ENCODE data around the gene FOXM1. TPM values are rescaled to one million over a fixed set of nuclear protein-coding genes. Genes with fewer than 3 reads are reported as not detected.
"Not testable (repeated sequence)": the region's sequence is repeated elsewhere in the genome, so short reads cannot be mapped to it uniquely, and the experiment has no call there.

FOXM1 gene
- total RNA-seq, 2 experiments from 2014 or later: 80.5 to 86.5 TPM

DNA sequence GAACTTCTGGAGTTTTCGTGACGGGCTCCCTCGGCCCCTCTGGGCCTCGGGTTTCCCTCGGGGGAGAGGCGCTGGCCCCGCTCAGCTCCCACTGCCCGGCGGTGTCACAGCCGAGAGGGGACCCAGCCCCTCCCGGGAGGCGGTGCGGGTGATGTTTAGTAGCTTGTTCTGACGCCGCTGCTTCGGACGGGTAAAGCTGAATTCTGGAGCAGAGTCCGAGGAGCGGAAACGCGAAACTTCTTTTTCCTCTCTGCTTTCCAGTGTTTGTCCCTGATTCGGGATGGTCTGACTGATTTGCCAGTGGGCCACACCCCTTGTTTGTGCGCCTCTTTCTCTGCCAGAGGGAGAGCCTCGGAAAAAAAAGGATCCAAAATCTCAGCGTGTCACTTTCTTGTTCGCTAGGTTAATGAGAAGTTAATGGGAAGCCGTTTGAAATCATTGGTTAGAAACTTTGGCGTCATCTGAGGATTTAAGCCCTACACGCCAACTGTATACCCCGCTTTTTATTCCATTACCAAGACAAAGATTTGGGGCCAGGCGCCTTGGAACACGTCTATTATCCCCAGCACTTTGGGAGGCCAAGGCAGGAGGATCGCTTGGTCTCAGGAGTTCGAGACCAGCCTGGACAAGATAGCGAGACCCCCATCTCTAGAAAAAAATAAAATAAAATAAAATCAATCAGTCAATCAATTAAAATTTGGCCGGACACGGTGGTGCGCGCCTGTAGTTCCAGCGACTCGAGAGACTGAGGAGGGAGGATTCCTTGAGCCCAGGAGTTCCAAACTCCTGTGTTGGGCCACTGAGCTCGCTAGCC is 14.5 kb upstream of the FOXM1 start:
- Mint-ChIP-seq H3K4me3 (peak overlapping the region; percentile 89), H3K9me3 (no peaks in the 10 kb centered on the region), H3K4me1 (peaks cover 33% of the 10 kb centered on the region), H3K27ac (peak overlapping the region; percentile 29), H3K27me3 (no peaks in the 10 kb centered on the region), H3K36me3 (peaks cover 9% of the 10 kb centered on the region)
- no peak for DNase-seq

DNA sequence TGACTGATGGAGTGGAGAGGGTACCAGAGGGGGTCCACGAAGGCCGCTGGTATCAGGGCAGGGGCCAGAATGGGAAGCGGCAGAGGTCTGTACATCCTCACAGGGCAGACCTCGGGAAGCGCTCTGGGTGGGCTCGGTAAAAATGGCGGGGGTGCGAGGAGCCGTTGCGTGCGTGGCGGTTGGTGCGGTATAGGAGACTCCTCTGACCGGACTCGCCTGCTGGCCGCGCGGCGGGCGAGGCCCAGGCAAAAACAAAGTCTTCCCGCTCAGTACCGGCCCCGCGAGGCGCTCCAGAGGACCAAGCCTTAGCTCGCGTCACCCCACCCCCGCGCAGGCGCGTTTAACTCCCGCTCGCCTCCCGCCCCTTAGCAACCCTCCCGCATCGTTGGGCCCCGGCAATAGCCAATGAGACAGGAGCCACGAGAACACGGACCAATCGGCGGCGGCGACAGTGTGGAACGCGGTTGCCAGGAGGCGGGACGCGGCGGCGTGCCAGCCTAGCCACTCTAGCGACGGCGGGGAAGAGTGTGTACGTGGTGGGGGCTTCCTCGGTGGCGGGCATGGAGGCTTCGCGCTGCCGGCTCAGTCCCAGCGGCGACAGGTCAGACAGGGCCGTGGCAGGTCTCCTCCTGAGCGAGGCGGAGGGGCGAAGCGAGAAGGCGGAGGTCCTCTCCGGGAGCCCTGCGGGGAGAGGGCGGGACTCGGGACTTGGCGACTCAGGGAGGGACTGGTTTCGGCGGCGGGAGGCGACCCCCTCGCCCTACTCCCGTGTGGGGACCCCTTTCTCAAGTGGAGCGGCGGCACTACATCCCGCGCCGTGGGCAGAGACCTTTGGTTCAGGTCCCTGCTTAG is 13.6 kb upstream of the FOXM1 start, which contains the start of gene TULP3:
TSS of gene TULP3 (plus strand) at position 504 of the 852 bp plus-strand sequence. CDS start at position 561, 57 bp downstream.
- peaks cover 33% of the 10 kb centered on the region for H3K4me1 Mint-ChIP-seq
- H3K27ac Mint-ChIP-seq: peak within 1 kb of the TSS; percentile 84
- H3K4me3 Mint-ChIP-seq: peak within 1 kb of the TSS; percentile 89
- H3K36me3 Mint-ChIP-seq: peaks cover 15% of the 10 kb centered on the region
- no peaks in the 10 kb centered on the region for H3K27me3 Mint-ChIP-seq
- peak; percentile 97 for DNase-seq
- H3K9me3 Mint-ChIP-seq: no peaks in the 10 kb centered on the region

DNA sequence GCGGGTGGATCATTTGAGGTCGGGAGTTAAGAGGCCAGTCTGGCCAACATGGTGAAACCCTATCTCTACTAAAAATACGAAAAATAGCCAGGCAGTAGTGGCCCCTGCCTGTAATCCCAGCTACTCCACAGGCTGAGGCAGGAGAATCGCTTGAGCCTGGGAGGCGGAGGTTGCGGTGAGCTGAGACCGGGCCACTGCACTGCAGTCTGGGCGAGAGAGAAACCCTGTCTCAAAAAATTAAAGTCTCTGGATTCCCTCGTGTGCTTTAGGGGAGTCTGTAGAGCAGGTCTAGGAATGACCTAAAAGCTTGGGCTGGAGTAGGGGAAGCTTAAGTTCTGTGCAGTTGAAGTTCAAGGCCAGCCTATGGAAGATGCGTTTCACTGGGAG is 13.0 kb upstream of the FOXM1 start:
- H3K27me3 Mint-ChIP-seq: no peaks in the 10 kb centered on the region
- peaks cover 28% of the 10 kb centered on the region for H3K4me1 Mint-ChIP-seq
- peak overlapping the region; percentile 84 for H3K27ac Mint-ChIP-seq
- no peaks in the 10 kb centered on the region for H3K9me3 Mint-ChIP-seq
- peak overlapping the region; percentile 89 for H3K4me3 Mint-ChIP-seq
- DNase-seq: no peak
- peaks cover 18% of the 10 kb centered on the region for H3K36me3 Mint-ChIP-seq

DNA sequence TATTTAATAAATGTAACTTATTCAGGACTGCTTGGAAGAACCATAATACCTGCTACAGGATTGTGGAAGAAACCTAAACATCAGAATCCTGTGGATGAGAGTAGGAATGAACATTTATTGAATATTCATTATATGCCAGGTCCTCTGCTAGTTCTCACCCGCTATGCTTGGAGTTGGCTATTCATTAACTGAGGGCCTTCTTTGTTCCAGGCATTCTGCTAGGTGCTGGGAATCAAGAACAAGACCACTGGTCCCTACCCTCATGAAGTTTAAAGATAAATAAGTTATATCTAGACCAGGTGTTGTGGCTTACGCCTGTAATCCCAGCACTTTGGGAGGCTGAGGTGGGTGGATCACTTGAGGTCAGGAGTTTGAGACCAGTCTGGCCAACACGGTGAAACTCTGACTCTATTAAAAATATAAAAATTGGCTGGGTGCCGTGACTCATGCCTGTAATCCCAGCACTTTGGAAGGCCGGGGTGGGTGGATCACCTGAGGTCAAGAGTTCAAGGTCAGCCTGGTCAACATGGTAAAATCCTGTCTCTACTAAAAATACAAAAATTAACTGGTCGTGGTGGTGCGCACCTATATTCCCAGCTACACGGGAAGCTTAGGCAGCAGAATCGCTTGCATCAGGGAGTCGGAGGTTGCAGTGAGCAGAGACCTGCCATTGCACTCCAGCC is 9.9 kb upstream of the FOXM1 start:
- peaks cover 26% of the 10 kb centered on the region for H3K4me1 Mint-ChIP-seq
- no peaks in the 10 kb centered on the region for H3K27me3 Mint-ChIP-seq
- H3K36me3 Mint-ChIP-seq: peaks cover 23% of the 10 kb centered on the region
- no peaks in the 10 kb centered on the region for H3K9me3 Mint-ChIP-seq
- H3K4me3 Mint-ChIP-seq: no peak overlapping the region
- DNase-seq: no peak
- no peak overlapping the region for H3K27ac Mint-ChIP-seq

DNA sequence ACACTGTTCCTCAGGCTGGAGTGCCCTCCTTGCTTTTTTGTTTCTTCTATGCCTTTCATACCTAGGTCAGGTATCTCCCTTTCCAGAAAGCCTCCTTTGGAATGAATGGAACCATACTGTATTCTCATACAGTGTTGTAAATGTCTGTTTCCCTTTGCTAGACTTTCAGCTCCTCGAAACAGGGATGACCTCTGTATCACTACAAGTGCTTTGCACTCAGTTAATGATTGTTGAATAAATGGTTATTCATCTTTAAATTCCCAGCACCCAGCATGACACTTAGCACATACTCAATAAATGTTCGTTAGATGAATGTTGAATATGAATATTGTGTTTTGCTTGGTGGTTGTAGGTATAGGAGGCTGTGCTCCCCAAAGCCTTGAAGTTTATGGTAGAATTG is 7.8 kb upstream of the FOXM1 start:
- Mint-ChIP-seq H3K4me1 (peaks cover 15% of the 10 kb centered on the region), H3K4me3 (no peak overlapping the region), H3K9me3 (no peaks in the 10 kb centered on the region), H3K36me3 (peaks cover 26% of the 10 kb centered on the region), H3K27me3 (no peaks in the 10 kb centered on the region), H3K27ac (no peak overlapping the region)
- no peak for DNase-seq

DNA sequence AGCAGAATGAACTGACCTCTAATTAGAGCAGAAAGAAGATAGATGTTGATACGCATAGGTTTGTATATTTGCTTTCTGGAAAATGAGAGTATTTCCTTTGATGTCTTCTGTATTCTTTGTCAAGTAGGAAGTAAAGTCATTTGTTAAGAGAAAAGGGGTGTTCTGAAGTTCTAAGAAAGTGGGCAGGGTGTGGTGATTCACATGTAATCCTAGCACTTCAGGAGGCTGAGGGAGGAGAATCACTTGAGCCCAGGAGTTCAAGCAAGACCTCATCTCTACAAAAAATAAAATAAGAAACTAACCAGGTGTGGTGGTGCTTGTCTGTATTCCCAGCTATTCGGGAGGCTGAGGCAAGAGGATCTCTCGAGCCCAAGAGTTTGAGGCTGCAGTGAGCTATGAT is 2.9 kb upstream of the FOXM1 start:
- H3K27ac Mint-ChIP-seq: no peak overlapping the region
- no peaks in the 10 kb centered on the region for H3K9me3 Mint-ChIP-seq
- DNase-seq: no peak
- H3K4me1 Mint-ChIP-seq: peaks cover 30% of the 10 kb centered on the region
- no peak overlapping the region for H3K4me3 Mint-ChIP-seq
- H3K36me3 Mint-ChIP-seq: peaks cover 25% of the 10 kb centered on the region
- no peaks in the 10 kb centered on the region for H3K27me3 Mint-ChIP-seq

DNA sequence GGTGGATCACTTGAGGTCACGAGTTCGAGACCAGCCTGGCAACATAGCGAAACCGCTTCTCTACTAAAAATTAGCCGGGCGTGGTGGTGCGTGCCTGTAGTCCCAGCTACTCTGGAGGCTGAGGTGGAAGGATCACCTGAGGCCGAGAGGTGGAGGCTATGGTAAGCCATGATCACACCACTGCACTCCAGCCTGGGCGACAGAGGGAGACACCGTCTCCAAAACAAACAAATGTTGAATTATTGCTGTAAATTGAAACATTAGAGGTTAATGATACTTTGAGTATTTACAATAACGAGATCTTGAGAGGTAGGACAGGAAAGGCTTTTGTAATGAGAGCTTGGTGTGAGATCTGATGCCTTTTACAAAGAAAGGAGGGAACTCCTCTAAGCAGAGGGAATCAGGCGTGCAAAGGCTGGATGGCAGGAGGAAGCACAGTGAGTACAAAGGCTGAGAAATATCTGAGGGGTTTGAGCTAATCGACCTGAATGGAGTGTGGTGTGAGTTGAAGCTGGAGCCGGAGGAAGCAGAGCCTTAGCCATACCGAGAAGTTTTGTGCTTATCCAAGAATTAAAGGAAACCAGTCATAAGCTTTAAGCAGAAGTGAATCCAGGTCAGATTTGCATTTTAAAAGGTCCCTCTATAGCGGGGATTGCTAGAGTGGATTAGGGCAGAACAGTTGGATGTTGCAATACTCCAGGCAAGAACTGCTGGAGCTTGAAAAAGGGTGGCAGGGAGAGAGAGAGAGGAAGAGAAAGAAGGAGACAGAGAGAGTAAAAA is 1.2 kb upstream of the FOXM1 start:
- DNase-seq: no peak
- peak overlapping the region; percentile 97 for H3K4me3 Mint-ChIP-seq
- H3K27ac Mint-ChIP-seq: peak overlapping the region; percentile 97
- no peaks in the 10 kb centered on the region for H3K27me3 Mint-ChIP-seq
- peaks cover 27% of the 10 kb centered on the region for H3K4me1 Mint-ChIP-seq
- H3K9me3 Mint-ChIP-seq: no peaks in the 10 kb centered on the region
- peaks cover 32% of the 10 kb centered on the region for H3K36me3 Mint-ChIP-seq

DNA sequence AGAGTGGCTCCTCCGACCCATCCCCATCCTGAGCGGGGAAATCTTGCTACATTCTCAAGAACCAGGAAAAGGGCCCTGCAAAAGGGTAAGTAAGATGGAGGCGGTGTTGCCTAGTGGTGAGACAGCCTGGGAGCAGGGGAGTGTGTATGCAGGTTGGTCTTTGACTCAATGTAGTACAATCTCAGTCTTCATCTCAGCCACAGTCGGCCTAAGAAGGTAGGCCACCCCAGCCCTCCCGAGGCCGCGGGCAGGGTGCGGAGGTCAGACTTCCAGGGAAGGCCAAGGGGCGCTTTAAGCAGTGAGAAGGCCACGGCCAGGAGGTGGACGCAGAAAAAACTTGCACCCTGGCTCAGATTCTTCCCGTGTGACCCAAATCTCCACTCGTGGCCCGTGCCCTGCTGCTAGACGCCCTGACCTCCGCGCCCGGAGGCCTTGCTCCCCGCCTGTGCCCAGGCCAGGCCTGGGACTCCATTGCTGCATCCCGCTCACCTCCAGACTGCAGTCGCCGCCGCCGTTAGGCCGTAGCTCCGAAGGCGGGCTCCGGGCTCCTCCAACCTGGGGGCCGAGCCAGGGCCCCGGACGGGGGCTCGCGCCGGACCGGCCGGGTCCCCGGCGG is 435 bp downstream of the FOXM1 start:
- H3K27me3 Mint-ChIP-seq: no peaks in the 10 kb centered on the region
- peak overlapping the region; percentile 92 for H3K4me3 Mint-ChIP-seq
- DNase-seq: peak; percentile 25
- H3K9me3 Mint-ChIP-seq: no peaks in the 10 kb centered on the region
- H3K4me1 Mint-ChIP-seq: peaks cover 25% of the 10 kb centered on the region
- H3K36me3 Mint-ChIP-seq: peaks cover 38% of the 10 kb centered on the region
- H3K27ac Mint-ChIP-seq: peak overlapping the region; percentile 87

DNA sequence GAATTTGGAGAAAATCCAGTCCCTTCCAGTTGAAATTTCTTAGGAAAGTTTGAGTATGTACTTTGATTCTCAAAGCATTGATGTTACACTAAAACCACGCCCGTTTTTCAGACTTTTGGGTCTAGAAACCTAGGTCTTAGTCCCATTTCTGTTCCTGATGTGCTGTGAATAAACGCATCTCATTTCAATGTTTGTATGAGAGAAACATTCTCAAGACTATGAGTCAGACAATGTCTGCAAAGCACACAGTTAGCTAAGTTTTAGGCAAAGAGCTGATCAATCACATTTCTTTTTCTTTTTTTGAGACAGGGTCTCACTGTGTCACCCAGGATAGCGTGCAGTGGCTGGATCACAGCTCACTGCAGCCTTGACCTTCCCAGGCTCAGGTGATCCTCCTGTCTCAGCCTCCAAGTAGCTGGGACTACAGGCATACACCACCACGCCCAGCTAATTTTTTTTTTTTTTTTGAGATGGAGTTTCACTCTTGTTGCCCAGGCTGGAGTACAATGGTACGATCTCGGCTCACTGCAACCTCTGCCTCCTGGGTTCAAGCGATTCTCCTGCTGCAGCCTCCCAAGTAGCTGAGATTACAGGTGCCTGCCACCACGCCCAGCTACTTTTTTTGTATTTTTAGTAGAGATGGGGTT is 7.9 kb downstream of the FOXM1 start:
- not testable (repeated sequence) for H3K27me3 Mint-ChIP-seq, H3K9me3 Mint-ChIP-seq, H3K4me3 Mint-ChIP-seq, H3K4me1 Mint-ChIP-seq, H3K27ac Mint-ChIP-seq, DNase-seq
- peaks cover 43% of the 10 kb centered on the region for H3K36me3 Mint-ChIP-seq

DNA sequence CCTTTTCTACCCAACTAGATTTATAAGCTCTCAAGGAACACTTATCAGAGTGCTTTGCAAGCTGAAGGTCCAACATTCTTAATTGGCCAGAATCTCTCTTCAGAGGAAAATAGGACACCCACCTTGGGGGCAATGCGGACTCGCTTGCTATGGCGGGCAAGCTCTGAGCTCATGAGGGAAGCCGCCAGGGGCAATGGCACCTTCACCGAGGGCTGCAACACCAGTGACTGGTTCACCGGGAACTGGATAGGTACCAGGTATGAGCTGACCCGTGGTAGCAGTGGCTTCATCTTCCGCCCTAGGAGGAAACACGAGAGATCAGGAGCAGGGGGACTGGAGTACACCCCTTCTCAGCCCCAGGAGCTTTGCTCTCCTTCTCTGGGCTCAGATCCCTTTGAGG is 12.8 kb downstream of the FOXM1 start:
- no peak overlapping the region for H3K27ac Mint-ChIP-seq
- H3K4me1 Mint-ChIP-seq: peaks cover 4% of the 10 kb centered on the region
- no peaks in the 10 kb centered on the region for H3K27me3 Mint-ChIP-seq
- no peaks in the 10 kb centered on the region for H3K9me3 Mint-ChIP-seq
- H3K4me3 Mint-ChIP-seq: no peak overlapping the region
- no peak for DNase-seq
- H3K36me3 Mint-ChIP-seq: peaks cover 43% of the 10 kb centered on the region

DNA sequence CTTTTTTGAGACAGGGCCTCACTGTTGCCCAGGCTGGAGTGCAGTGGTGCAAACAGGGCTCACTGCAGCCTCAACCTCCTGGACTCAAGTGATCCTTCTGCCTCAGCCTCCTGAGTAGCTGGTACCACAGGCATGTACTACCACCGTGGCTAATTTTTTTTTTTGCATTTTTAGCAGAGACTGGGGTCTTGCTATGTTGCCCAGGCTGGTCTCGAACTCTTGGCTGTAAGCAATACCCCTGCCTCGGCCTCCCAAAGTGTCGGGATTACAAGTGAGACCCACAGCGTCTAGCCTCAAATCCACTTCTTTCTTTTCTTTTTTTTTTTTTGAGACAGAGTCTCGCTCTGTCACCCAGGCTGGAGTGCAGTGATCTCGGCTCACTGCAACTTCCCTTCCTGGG is 13.6 kb downstream of the FOXM1 start:
- not testable (repeated sequence) for H3K27ac Mint-ChIP-seq, H3K27me3 Mint-ChIP-seq, H3K4me3 Mint-ChIP-seq, DNase-seq, H3K4me1 Mint-ChIP-seq, H3K9me3 Mint-ChIP-seq
- peaks cover 39% of the 10 kb centered on the region for H3K36me3 Mint-ChIP-seq

DNA sequence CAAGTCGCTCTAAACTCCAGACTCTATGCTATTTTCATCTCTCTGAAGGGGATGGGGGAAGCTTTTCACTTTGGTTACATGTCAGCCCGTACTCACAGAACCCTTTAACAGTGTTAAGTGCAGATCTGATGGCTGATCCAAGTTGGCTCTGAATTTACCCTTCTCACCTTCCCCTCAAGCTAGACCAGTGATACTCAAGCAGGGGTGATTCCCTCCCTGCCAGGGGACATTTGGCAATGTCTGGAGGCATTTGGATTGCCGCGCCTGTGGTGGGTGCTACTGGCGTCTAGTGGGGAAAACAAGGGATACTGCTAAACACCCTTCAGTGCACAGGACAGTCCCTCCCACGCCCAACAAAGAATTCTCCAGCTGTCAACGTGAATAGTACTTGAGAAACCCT is 14.1 kb downstream of the FOXM1 start:
- no peak overlapping the region for H3K27ac Mint-ChIP-seq

DNA sequence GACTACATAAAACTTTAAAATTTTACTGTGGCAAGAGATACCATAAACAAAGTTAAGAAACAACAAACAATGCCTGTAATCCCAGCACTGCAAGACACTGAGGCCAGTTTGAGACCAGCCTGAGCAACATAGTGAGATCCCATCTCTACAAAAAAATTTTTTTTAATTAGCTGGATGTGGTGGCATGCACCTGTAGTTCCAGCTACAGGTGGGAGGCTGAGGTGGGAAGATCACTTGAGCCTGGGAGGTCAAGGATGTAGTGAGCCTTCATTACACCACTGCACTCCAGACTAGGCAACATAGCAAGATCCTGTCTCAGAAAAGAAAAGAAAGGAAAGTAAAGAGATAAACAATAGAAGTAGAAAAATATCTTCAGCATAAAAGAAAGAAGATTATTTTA is 16.8 kb downstream of the FOXM1 start:
- no peak for DNase-seq
- H3K4me3 Mint-ChIP-seq: no peak overlapping the region
- no peak overlapping the region for H3K27ac Mint-ChIP-seq
- H3K27me3 Mint-ChIP-seq: no peaks in the 10 kb centered on the region
- no peaks in the 10 kb centered on the region for H3K9me3 Mint-ChIP-seq
- peaks cover 24% of the 10 kb centered on the region for H3K36me3 Mint-ChIP-seq
- no peaks in the 10 kb centered on the region for H3K4me1 Mint-ChIP-seq

More for the DNA sequence above, 14.1 kb downstream of the FOXM1 start:
- no peaks in the 10 kb centered on the region for H3K4me1 Mint-ChIP-seq
- H3K4me3 Mint-ChIP-seq: no peak overlapping the region
- H3K9me3 Mint-ChIP-seq: no peaks in the 10 kb centered on the region
- DNase-seq: no peak
- peaks cover 35% of the 10 kb centered on the region for H3K36me3 Mint-ChIP-seq
- H3K27me3 Mint-ChIP-seq: no peaks in the 10 kb centered on the region
